Measurements from ENCODE around the gene UBE2E2.

The UBE2E2 gene

DNA sequence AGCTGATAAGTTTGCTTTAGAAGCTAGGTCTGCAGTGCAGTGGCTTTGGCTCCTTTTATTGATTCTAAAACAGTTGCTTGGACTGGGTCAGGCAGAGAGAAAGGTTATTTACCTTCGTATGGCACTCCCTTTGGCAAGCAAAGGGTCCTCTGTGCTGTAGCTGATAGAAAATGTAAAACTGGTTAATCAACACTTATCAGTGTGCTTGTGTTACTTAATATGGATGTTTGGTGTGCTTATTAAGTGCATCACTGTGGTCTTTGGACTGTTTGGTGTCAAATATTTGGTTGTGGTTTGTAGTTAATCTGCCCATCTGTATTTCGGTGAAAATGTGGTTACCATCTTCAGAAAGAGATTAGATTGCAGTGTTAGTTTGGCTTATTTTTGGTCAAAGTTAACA lies 16.0 kb downstream of the UBE2E2 start:
- DNase-seq (ENCODE audit: insufficient read length, low spot score) (no peak), FAIRE-seq (no peak)
- TF ChIP-seq, protein P1, sequence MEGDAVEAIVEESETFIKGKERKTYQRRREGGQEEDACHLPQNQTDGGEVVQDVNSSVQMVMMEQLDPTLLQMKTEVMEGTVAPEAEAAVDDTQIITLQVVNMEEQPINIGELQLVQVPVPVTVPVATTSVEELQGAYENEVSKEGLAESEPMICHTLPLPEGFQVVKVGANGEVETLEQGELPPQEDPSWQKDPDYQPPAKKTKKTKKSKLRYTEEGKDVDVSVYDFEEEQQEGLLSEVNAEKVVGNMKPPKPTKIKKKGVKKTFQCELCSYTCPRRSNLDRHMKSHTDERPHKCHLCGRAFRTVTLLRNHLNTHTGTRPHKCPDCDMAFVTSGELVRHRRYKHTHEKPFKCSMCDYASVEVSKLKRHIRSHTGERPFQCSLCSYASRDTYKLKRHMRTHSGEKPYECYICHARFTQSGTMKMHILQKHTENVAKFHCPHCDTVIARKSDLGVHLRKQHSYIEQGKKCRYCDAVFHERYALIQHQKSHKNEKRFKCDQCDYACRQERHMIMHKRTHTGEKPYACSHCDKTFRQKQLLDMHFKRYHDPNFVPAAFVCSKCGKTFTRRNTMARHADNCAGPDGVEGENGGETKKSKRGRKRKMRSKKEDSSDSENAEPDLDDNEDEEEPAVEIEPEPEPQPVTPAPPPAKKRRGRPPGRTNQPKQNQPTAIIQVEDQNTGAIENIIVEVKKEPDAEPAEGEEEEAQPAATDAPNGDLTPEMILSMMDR (IDR thresholded peaks at IDR 0.05; ENCODE audit: insufficient read depth, missing control alignments): no peak

DNA sequence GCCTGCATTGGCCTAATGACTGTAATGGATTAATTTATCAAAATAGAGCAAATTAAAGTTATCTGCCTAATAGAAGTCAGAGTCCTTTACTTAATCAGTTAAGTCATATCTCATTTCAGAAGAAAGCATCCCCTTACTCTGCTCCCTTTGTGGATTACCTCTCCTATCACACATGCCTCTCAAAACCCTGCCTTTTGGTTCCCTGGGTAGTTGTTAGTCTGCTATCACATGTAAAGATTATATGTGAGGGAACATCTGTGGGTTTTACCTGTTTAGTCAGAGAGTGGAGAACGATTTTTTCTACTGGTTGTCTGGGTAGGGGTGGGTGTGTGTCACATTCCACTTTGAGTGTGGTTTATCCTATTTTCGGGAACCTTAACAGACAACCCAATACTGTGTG lies 16.4 kb downstream of the UBE2E2 start:
- DNase-seq (ENCODE audit: insufficient read length, low spot score): no peak
- TF ChIP-seq, protein P1 (IDR thresholded peaks at IDR 0.05; ENCODE audit: insufficient read depth, missing control alignments): no peak
- FAIRE-seq: no peak

DNA sequence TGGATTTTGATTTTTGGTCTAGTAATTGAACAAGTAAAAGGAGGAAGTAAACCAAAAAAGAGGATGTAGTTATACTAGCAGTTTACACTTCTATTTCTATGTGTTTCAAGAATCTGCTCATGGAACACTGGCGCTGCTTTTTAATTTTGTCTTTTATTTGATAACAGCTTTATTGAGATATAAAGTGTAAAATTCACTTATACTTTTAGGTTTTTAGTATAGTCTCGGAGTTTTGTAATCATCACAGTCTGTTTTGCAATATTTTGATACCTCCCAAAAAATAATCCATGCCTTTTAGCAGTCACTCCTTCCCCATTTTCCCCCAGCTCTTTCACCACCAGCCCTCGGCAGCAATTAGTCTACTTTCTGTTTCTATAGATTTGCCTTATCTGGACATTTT lies 18.0 kb downstream of the UBE2E2 start:
- TF ChIP-seq, protein P1 (IDR thresholded peaks at IDR 0.05; ENCODE audit: insufficient read depth, missing control alignments): no peak
- DNase-seq (ENCODE audit: insufficient read length, low spot score): no peak
- FAIRE-seq: no peak

DNA sequence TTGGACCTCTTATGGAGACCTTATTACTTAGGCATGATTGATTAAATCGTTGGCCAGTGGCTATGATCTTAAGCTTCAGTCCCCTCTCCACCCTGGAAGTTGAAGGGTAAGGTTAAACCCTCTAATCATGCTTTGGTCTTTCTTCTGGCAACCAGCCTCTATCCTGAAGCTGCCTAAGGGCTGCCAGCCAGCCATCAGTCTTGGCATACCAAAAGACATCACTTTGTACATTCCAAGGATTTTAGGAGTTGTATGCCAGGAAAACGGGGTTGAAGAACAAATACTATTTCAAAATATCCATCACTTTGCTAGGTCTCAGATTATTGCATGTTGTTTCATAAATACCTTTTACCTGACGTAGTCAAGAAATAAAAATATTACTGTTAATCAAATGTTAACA lies 28.9 kb downstream of the UBE2E2 start:
- TF ChIP-seq, protein P1 (IDR thresholded peaks at IDR 0.05; ENCODE audit: insufficient read depth, missing control alignments): no peak
- FAIRE-seq: no peak
- no peak for DNase-seq (ENCODE audit: insufficient read length, low spot score)

DNA sequence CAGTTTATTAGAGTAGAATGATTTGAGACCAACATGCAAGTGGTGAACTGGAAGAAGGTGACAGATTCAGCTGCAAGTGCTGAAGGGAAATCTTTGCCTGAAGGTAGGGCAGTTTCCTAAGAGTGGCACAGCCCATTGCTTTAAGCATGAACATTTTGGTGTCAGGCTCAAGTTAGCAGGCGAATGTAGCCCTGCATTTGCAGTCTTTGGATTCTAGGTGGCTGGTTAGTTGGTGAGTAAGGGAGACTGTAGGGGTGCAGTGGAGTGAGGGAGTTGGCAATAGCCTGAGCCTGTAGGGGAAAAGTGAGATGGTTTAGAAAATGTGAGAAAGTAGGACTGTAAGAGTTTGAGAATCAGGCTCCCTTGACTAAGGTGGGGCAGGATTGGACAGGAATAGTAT lies 29.7 kb downstream of the UBE2E2 start:
- DNase-seq (ENCODE audit: insufficient read length, low spot score) (no peak), FAIRE-seq (no peak)
- TF ChIP-seq, protein P1 (IDR thresholded peaks at IDR 0.05; ENCODE audit: insufficient read depth, missing control alignments): no peak

DNA sequence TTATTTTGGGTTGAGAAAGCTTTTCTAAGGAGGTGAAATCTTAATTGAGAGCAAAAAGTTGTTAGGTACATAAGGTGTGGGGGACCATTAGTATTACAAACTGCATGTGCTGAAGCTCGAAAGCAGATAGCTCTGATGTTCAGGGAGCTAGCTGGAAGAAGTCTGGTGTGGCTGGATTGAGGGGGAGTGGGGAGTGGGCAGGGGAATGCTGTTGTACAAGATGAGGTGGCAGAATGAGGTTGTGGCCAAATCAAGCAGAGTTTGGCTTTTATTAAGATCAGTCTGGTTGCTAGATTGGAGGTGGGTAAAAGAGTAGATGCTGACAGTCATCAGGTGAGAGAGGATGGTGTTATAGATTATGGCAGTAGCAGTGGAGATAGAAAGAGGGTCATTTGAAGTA lies 32.1 kb downstream of the UBE2E2 start:
- FAIRE-seq: no peak
- no peak for DNase-seq (ENCODE audit: insufficient read length, low spot score)
- TF ChIP-seq, protein P1 (IDR thresholded peaks at IDR 0.05; ENCODE audit: insufficient read depth, missing control alignments): no peak

DNA sequence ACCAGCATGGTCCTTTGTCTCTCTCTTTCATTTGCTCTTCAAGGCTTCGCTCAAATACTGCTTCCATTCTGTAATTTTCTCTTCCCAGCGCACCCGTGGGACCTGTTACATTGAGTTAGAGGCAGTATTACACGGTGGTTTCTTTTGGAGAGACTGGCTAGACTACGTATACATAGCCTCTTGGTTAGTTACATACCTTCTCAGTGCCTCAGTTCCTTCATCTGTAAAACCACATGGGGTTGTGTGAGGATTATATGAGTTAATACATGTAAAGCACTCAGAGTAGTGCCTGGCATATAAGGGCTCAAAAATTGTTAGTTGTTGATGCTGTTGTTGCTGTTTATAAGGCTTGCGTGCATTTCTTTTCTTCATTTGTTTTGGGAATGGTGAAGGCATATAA lies 33.8 kb downstream of the UBE2E2 start:
- no peak for FAIRE-seq

More for the DNA sequence above, 33.8 kb downstream of the UBE2E2 start:
- no peak for DNase-seq (ENCODE audit: insufficient read length, low spot score)
- TF ChIP-seq, protein P1 (IDR thresholded peaks at IDR 0.05; ENCODE audit: insufficient read depth, missing control alignments): no peak

Measured in D721Med (cell line).